22Rv1 (cell line): ENCODE results near the gene RMI2.

ENCODE experiments used
- H3K27ac ChIP-seq: fragments of 450-650 bp; 2 replicates; pipeline ENCODE4 v1.5.1; 2017
- ZFX ChIP-seq: fragments of 450-650 bp; IDR thresholded peaks from 2 replicates; pipeline ENCODE4 v1.6.1; 2017; ENCODE audit warnings: antibody characterized with exemption, borderline replicate concordance
- TF ChIP-seq, protein P1 (sequence below): fragments of 450-650 bp; IDR thresholded peaks from 2 replicates; pipeline ENCODE4 v1.5.1; 2017; ENCODE audit warnings: mild to moderate bottlenecking

RMI2 gene

DNA sequence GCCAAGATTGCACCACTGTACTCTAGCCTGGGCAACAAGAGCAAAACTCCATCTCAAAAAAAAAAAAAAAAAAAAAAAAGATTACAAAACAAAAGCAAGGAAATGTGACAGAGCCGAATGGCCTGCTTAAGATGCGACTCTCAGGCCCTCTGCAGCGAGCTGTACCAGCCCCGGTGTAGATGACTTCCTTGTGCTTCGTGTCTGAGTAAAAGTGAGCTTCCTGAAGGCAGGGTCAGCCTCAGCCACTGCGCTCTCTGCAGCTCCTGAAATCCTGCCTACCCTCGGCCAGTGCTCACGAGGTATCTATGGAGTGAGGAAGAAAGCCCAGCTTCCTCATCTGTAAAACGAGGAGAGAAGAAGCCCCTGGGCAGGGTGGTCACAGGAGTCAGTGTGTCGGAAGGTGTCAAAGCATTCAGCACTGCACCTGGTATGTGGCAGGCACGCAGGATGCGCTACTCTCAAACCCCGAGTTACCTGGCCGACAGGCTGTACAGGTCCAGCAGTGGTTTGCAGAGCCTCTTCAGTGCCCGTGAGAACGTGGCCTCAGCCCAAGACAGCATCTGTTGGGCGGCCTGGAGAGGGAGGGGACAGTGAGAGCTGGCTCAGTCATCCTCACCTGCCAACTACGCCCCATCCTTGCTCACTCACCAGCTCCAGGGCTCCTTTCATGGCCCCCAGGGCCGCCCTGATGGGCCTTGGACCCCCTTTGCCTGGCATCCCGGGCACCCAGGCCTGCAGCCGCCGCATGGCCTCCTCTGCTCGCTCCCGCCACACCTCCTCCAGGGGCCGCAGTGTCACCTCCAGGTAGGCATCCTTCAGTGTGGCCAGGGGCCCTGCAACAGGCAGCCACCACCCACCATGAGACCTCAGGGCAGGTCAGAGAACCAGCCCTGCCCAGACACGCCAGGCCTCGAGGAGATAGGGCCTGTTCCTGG, 44.6 kb downstream of the RMI2 start:
- no peak overlapping the region for H3K27ac ChIP-seq
- TF ChIP-seq ZFX, result no peak
- TF ChIP-seq, protein P1, sequence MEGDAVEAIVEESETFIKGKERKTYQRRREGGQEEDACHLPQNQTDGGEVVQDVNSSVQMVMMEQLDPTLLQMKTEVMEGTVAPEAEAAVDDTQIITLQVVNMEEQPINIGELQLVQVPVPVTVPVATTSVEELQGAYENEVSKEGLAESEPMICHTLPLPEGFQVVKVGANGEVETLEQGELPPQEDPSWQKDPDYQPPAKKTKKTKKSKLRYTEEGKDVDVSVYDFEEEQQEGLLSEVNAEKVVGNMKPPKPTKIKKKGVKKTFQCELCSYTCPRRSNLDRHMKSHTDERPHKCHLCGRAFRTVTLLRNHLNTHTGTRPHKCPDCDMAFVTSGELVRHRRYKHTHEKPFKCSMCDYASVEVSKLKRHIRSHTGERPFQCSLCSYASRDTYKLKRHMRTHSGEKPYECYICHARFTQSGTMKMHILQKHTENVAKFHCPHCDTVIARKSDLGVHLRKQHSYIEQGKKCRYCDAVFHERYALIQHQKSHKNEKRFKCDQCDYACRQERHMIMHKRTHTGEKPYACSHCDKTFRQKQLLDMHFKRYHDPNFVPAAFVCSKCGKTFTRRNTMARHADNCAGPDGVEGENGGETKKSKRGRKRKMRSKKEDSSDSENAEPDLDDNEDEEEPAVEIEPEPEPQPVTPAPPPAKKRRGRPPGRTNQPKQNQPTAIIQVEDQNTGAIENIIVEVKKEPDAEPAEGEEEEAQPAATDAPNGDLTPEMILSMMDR, result no peak

DNA sequence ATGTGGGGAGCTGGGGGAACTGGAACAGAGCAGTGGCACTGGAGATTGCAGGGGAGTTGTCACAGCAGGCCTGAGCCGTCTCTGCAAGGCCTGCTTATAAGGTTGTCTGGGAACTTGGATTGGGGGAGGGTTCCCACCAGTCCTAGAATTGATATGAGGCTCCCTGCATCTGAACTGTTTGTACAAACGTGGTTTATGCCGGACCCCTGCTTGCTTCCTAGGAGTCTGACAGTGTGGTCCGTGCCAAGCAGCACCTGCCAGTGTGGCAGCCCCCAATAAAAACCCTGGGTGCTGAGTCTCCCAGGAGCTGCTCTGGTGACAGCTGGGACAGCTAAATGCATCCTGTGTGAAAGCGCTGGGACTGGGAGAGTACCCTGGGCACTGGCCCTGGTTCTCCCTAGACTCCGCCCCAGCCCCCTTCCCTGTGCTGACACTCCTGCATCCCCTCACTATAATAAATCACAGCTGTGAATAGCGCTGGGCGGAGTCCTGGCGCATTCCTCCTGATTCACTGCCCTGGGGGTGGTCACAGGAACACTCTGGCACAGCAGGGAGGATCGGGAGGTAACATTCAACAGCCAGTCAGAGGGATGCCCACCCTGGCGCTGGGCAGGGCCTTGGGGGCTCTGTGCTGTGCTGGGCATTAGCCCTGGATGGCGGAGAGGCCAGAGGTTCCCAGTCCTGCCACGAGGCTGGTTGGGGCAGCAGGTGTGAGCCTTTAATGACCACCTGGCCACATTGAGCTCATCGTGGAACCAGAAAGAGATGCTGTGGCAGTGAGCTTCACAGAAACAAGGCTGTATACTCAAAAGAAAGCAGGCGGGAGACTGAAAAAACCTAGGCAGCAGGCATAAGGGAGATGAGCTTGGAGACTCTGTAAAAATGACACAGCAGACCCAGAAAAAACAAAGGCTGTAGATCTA, 45.6 kb downstream of the RMI2 start:
- TF ChIP-seq, protein P1, result no peak
- TF ChIP-seq ZFX, result no peak

DNA sequence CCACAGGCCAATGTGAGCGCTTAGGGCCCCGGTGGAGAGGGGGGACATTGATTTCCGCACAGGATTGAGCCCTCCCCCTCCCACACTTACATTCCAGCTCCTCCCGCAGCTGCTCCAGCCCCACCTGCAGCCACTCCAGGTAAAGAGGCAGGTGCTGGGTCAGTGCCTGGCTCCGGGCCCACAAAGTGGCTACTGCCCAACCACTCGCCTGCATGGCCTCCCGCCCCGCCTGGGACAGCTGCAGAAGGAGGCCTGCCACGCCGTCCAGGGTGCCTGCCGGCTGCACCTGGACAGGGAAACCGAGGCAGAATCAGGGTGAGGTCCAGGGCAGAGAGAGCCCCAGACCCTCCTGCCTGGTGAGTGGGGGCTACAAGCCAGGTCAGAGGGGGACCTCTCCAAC, 46.3 kb downstream of the RMI2 start:
- TF ChIP-seq ZFX, result no peak
- TF ChIP-seq, protein P1, result no peak

More for the DNA sequence above, 45.6 kb downstream of the RMI2 start:
- no peak overlapping the region for H3K27ac ChIP-seq

GRCh38 chr16:11392041-11392581, 46.9 kb downstream of the RMI2 start:
- no peak overlapping the region for H3K27ac ChIP-seq
- TF ChIP-seq, protein P1, result no peak
- TF ChIP-seq ZFX, result no peak

More for the DNA sequence above, 46.3 kb downstream of the RMI2 start:
- H3K27ac ChIP-seq, result no peak overlapping the region

DNA sequence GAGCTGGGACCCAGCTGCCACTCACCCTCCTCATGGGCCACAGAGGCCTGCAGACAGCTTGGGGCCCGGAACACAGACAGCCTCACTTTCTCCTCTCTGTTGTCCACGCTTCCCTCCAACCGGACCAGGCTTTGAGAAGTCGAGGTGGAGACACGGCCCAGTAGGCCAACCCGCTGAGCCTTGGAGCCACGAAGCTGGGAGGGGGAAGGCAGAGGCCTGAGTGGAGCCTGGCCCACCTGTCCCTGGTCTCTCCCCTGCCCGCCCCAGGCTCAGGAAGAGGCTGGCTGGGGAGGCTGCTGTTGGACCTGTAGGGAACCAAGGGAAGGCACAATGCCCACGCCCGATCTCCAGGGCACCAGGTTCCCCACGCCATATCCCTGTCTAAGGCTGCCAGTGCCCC, 48.1 kb downstream of the RMI2 start:
- H3K27ac ChIP-seq, result no peak overlapping the region
- TF ChIP-seq, protein P1, result no peak

GRCh38 chr16:11393861-11394592, 48.8 kb downstream of the RMI2 start:
- TF ChIP-seq, protein P1, result no peak
- TF ChIP-seq ZFX, result no peak
- no peak overlapping the region for H3K27ac ChIP-seq
